CD4-positive, alpha-beta T cell (primary cell): ENCODE results near the gene GRIA2. TPM values are rescaled to one million over a fixed set of nuclear protein-coding genes. Genes with fewer than 3 reads are reported as not detected.

Source experiments
- ATAC-seq: fragments of 200-7000 bp; cut with Tn5 transposase; one replicate; pipeline ENCODE4 v1.10.0; 2022; ENCODE audit warnings: mild to moderate bottlenecking; ENCODE audit not compliant: poor library complexity
- CTCF ChIA-PET: fragments of 350-600 bp; sonication (Branson Sonifier 250); formaldehyde crosslinking; loops from one replicate; lab custom pipeline; 2021; ENCODE audit warnings: antibody characterized with exemption, inconsistent platforms; lab: Charles Lee
- POLR2A ChIA-PET: fragments of 350-600 bp; sonication (Branson Sonifier 250); formaldehyde crosslinking; loops from one replicate; lab custom pipeline; 2021; ENCODE audit warnings: antibody characterized with exemption, inconsistent platforms; lab: Charles Lee
- DNase-seq, 14 experiments: peaks; one replicate each; pipeline ENCODE4 v3.0.0-alpha.2; 2013 to 2020; ENCODE audit warnings: mixed read lengths in 2 of 14
- H3K27ac ChIP-seq, 2 donors: one replicate each; pipeline versions ENCODE4 v1.5.1 to v1.7.0; 2013; ENCODE audit warnings: low read length in 2 of 2, low read depth in 1 of 2, mild to moderate bottlenecking in 1 of 2
- H3K27me3 ChIP-seq, 2 experiments: 1 replicate in 1 of 2; 2 replicates in 1 of 2; pipeline versions ENCODE4 v1.6.1 to v1.7.0; 2013; ENCODE audit warnings: low read length in 2 of 2, control low read depth in 1 of 2, mild to moderate bottlenecking in 1 of 2, moderate library complexity in 1 of 2; ENCODE audit not compliant: insufficient read depth in 2 of 2, control insufficient read depth in 1 of 2
- H3K36me3 ChIP-seq: one replicate; pipeline ENCODE4 v1.6.1; 2013; ENCODE audit warnings: low read length, control low read depth; ENCODE audit not compliant: insufficient read depth
- H3K4me1 ChIP-seq: one replicate; pipeline ENCODE4 v1.6.1; 2013; ENCODE audit warnings: low read length, control low read depth; ENCODE audit not compliant: insufficient read depth
- H3K4me3 ChIP-seq: one replicate; pipeline ENCODE4 v1.5.1; 2013; ENCODE audit warnings: mild to moderate bottlenecking, low read length, moderate library complexity
- H3K9me3 ChIP-seq, 2 experiments: 1 replicate in 1 of 2; 2 replicates in 1 of 2; pipeline versions ENCODE4 v1.6.1 to v1.7.0; 2013; ENCODE audit warnings: low read length in 2 of 2, mild to moderate bottlenecking in 2 of 2, control low read depth in 1 of 2, moderate library complexity in 1 of 2; ENCODE audit not compliant: control insufficient read depth in 1 of 2, insufficient read depth in 1 of 2
- H3K27ac Mint-ChIP-seq: one replicate; pipeline ENCODE4 v1.8.0; 2020; ENCODE audit warnings: mixed read lengths
- H3K27me3 Mint-ChIP-seq: one replicate; pipeline ENCODE4 v1.8.0; 2021; ENCODE audit warnings: mixed read lengths
- H3K36me3 Mint-ChIP-seq: one replicate; pipeline ENCODE4 v1.8.0; 2021; ENCODE audit warnings: low read depth, mixed read lengths
- H3K4me1 Mint-ChIP-seq: one replicate; pipeline ENCODE4 v1.8.0; 2021; ENCODE audit warnings: low read depth, mixed read lengths
- H3K4me3 Mint-ChIP-seq: one replicate; pipeline ENCODE4 v1.8.0; 2020; ENCODE audit warnings: mild to moderate bottlenecking, mixed read lengths
- H3K9me3 Mint-ChIP-seq: one replicate; pipeline ENCODE4 v1.8.0; 2020; ENCODE audit warnings: mixed read lengths
- CTCF ChIP-seq: fragments of 200-600 bp; IDR thresholded peaks from one replicate; pipeline ENCODE4 v1.8.0; 2022; ENCODE audit warnings: antibody characterized with exemption, mild to moderate bottlenecking
- intact Hi-C, 2 experiments: fragments of 100-400 bp; cut with DNase I in 1 of 2; cut with micrococcal nuclease in 1 of 2; formaldehyde crosslinking; loops; one replicate each; pipeline versions ENCODE4 v1.15.1 to v1.9.0; 2023 to 2025; cut with DNase I, micrococcal nuclease
- total RNA-seq, 174 experiments: library from RNA in 2 of 174; stranded (reverse) in 2 of 174; gene quantifications; one replicate each; pipeline ENCODE4 v1.2.3 and lab custom pipeline; 2021 to 2026

Gene GRIA2
- total RNA-seq, 2 experiments from 2014 or later, result not detected

GRCh38 chr4:157185363-157185762 is 35.2 kb upstream of the GRIA2 start:
- Mint-ChIP-seq H3K27ac (no peak overlapping the region), H3K36me3 (no peaks in the 10 kb centered on the region), H3K4me3 (no peak overlapping the region), H3K4me1 (no peaks in the 10 kb centered on the region), H3K27me3 (no peaks in the 10 kb centered on the region), H3K9me3 (peaks cover 15% of the 10 kb centered on the region)
- no peaks in the 10 kb centered on the region for H3K27me3 ChIP-seq
- no peak for DNase-seq
- CTCF ChIA-PET, result no interaction called here
- TF ChIP-seq CTCF, result no peak
- no peaks in the 10 kb centered on the region for H3K36me3 ChIP-seq
- intact Hi-C loops, result no loop called here
- no peak for ATAC-seq
- no peak overlapping the region for H3K4me3 ChIP-seq
- POLR2A ChIA-PET, result no interaction called here
- no peak overlapping the region for H3K27ac ChIP-seq
- H3K9me3 ChIP-seq, result peaks cover 0 to 6% of the 10 kb centered on the region in 2 experiments
- H3K4me1 ChIP-seq, result no peaks in the 10 kb centered on the region

GRCh38 chr4:157195374-157195773 is 25.2 kb upstream of the GRIA2 start:
- H3K4me1 ChIP-seq, result no peaks in the 10 kb centered on the region
- H3K9me3 Mint-ChIP-seq, result peaks cover 2% of the 10 kb centered on the region
- H3K4me1 Mint-ChIP-seq, result no peaks in the 10 kb centered on the region
- no peak overlapping the region for H3K27ac Mint-ChIP-seq
- H3K36me3 Mint-ChIP-seq, result no peaks in the 10 kb centered on the region
- H3K36me3 ChIP-seq, result no peaks in the 10 kb centered on the region
- intact Hi-C loops, result no loop called here
- H3K27me3 ChIP-seq, result no peaks in the 10 kb centered on the region
- no peaks in the 10 kb centered on the region for H3K9me3 ChIP-seq
- H3K27me3 Mint-ChIP-seq, result no peaks in the 10 kb centered on the region
- TF ChIP-seq CTCF, result no peak
- POLR2A ChIA-PET, result no interaction called here
- ATAC-seq, result no peak
- H3K4me3 ChIP-seq, result no peak overlapping the region
- H3K27ac ChIP-seq, result no peak overlapping the region
- CTCF ChIA-PET, result no interaction called here
- no peak for DNase-seq
- no peak overlapping the region for H3K4me3 Mint-ChIP-seq

- intact Hi-C loops, result no loop called here
- no peak for ATAC-seq
- H3K36me3 ChIP-seq, result no peaks in the 10 kb centered on the region
- H3K4me1 Mint-ChIP-seq, result no peaks in the 10 kb centered on the region
- CTCF ChIA-PET, result no interaction called here
- no peak overlapping the region for H3K27ac ChIP-seq
- no peak for DNase-seq
- H3K27me3 Mint-ChIP-seq, result no peaks in the 10 kb centered on the region
- no peak for TF ChIP-seq CTCF
- H3K36me3 Mint-ChIP-seq, result no peaks in the 10 kb centered on the region
- no peaks in the 10 kb centered on the region for H3K9me3 ChIP-seq
- H3K4me3 ChIP-seq, result no peak overlapping the region
- POLR2A ChIA-PET, result no interaction called here
- H3K27me3 ChIP-seq, result no peaks in the 10 kb centered on the region
- H3K9me3 Mint-ChIP-seq, result no peaks in the 10 kb centered on the region
- H3K27ac Mint-ChIP-seq, result no peak overlapping the region
- H3K4me1 ChIP-seq, result no peaks in the 10 kb centered on the region
- H3K4me3 Mint-ChIP-seq, result no peak overlapping the region
Measured at GRCh38 chr4:157196046-157196445, 24.5 kb upstream of the GRIA2 start.
